WTC11 (cell line): ENCODE data around the gene INS. TPM values are rescaled to one million over a fixed set of nuclear protein-coding genes. Genes with fewer than 3 reads are reported as not detected.

Experiments
- ATAC-seq: fragments of 200-7000 bp; cut with Tn5 transposase; 2 replicates; pipeline ENCODE4 v1.10.0; 2021; ENCODE audit warnings: mild to moderate bottlenecking, moderate library complexity
- CTCF ChIA-PET: fragments of 300-600 bp; sonication (Branson Sonifier 250); formaldehyde crosslinking; loops from one replicate; lab custom pipeline; 2021; ENCODE audit warnings: antibody characterized with exemption; lab: Charles Lee
- POLR2A ChIA-PET: fragments of 350-600 bp; sonication (Branson Sonifier 250); formaldehyde crosslinking; loops from one replicate; lab custom pipeline; 2021; ENCODE audit warnings: antibody characterized with exemption; lab: Charles Lee
- DNase-seq: peaks from one replicate; pipeline ENCODE4 v3.0.0; 2021; ENCODE audit warnings: low spot score
- H3K27ac Mint-ChIP-seq: 2 replicates; pipeline ENCODE4 v1.8.0; 2021; ENCODE audit warnings: mixed read lengths
- H3K27me3 Mint-ChIP-seq: 2 replicates; pipeline ENCODE4 v1.8.0; 2021; ENCODE audit warnings: low read depth, mild to moderate bottlenecking, moderate library complexity, mixed read lengths
- H3K36me3 Mint-ChIP-seq: 2 replicates; pipeline ENCODE4 v1.8.0; 2021; ENCODE audit warnings: mixed read lengths
- H3K4me1 Mint-ChIP-seq: 2 replicates; pipeline ENCODE4 v1.8.0; 2022; ENCODE audit warnings: mixed read lengths
- H3K4me3 Mint-ChIP-seq: 2 replicates; pipeline ENCODE4 v1.8.0; 2021; ENCODE audit warnings: mild to moderate bottlenecking, moderate library complexity, mixed read lengths
- H3K9me3 Mint-ChIP-seq: 2 replicates; pipeline ENCODE4 v1.8.0; 2021; ENCODE audit warnings: mixed read lengths
- CREB1 ChIP-seq: sonication (generic); formaldehyde crosslinking; IDR thresholded peaks from 2 replicates; pipeline ENCODE4 v1.8.0; 2023; ENCODE audit warnings: mild to moderate bottlenecking, missing genetic modification reagents
- FOXK1 ChIP-seq: sonication (generic); formaldehyde crosslinking; IDR thresholded peaks from 2 replicates; pipeline ENCODE4 v1.8.0; 2022; ENCODE audit warnings: mild to moderate bottlenecking, moderate library complexity, missing genetic modification reagents
- HMGA2 ChIP-seq: fragments of 250-450 bp; sonication (Bioruptor Pico); IDR thresholded peaks from 2 replicates; pipeline ENCODE4 v1.4.0; 2021; ENCODE audit warnings: mild to moderate bottlenecking, moderate library complexity
- IRF2 ChIP-seq: sonication (generic); formaldehyde crosslinking; IDR thresholded peaks from 2 replicates; pipeline ENCODE4 v1.8.0; 2022; ENCODE audit warnings: low read depth, missing genetic modification reagents, borderline replicate concordance
- KAT7 ChIP-seq: sonication (generic); formaldehyde crosslinking; IDR thresholded peaks from 2 replicates; pipeline ENCODE4 v1.8.1; 2023; ENCODE audit warnings: missing genetic modification reagents, mild to moderate bottlenecking, borderline replicate concordance
- MYBL2 ChIP-seq: sonication (generic); formaldehyde crosslinking; IDR thresholded peaks from 2 replicates; pipeline ENCODE4 v1.8.1; 2023; ENCODE audit warnings: mild to moderate bottlenecking, moderate library complexity, missing genetic modification reagents
- NR3C1 ChIP-seq: sonication (generic); formaldehyde crosslinking; conservative IDR thresholded peaks from 2 replicates; pipeline ENCODE4 v1.8.1; 2023; ENCODE audit warnings: low read depth, mild to moderate bottlenecking, missing genetic modification reagents
- SOX15 ChIP-seq: fragments of 250-450 bp; sonication (Bioruptor Pico); IDR thresholded peaks from 2 replicates; pipeline ENCODE4 v1.9.0; 2021; ENCODE audit warnings: mild to moderate bottlenecking
- TEAD1 ChIP-seq: sonication (generic); formaldehyde crosslinking; IDR thresholded peaks from 2 replicates; pipeline ENCODE4 v1.8.0; 2022; ENCODE audit warnings: mild to moderate bottlenecking, missing genetic modification reagents
- TEAD4 ChIP-seq: sonication (generic); formaldehyde crosslinking; IDR thresholded peaks from 2 replicates; pipeline ENCODE4 v1.8.0; 2022; ENCODE audit warnings: mild to moderate bottlenecking, missing genetic modification reagents
- ZBTB21 ChIP-seq: sonication (generic); formaldehyde crosslinking; IDR thresholded peaks from 2 replicates; pipeline ENCODE4 v1.8.1; 2023; ENCODE audit warnings: mild to moderate bottlenecking, missing genetic modification reagents, borderline replicate concordance
- ZNF317 ChIP-seq: sonication (generic); formaldehyde crosslinking; IDR thresholded peaks from 2 replicates; pipeline ENCODE4 v1.8.1; 2023; ENCODE audit warnings: low read depth, mild to moderate bottlenecking, moderate library complexity, missing genetic modification reagents, borderline replicate concordance
- ZNF396 ChIP-seq: fragments of 250-450 bp; sonication (Bioruptor Pico); IDR thresholded peaks from 2 replicates; pipeline ENCODE4 v1.8.0; 2021; ENCODE audit warnings: mild to moderate bottlenecking, moderate library complexity, borderline replicate concordance
- total RNA-seq: library from RNA; stranded (reverse); gene quantifications from 3 replicates; pipeline ENCODE4 v1.2.3, GENCODE V29; 2021
- TF ChIP-seq, protein P1 (sequence below): sonication (generic); formaldehyde crosslinking; IDR thresholded peaks from 2 replicates; pipeline ENCODE4 v1.8.1; 2023; ENCODE audit warnings: mild to moderate bottlenecking, missing genetic modification reagents
- TF ChIP-seq, protein P2 (sequence below): sonication (generic); formaldehyde crosslinking; IDR thresholded peaks from 2 replicates; pipeline ENCODE4 v1.8.1; 2022; ENCODE audit warnings: missing genetic modification reagents, borderline replicate concordance
- TF ChIP-seq, protein P3 (sequence below): fragments of 250-450 bp; sonication (Bioruptor Pico); IDR thresholded peaks from 2 replicates; pipeline ENCODE4 v1.8.0; 2021; ENCODE audit warnings: mild to moderate bottlenecking
- TF ChIP-seq, protein P4 (sequence below): fragments of 250-450 bp; sonication (Bioruptor Pico); conservative IDR thresholded peaks from 2 replicates; pipeline ENCODE4 v1.9.0; 2021; ENCODE audit warnings: mild to moderate bottlenecking
- TF ChIP-seq, protein P5 (sequence below): sonication (generic); formaldehyde crosslinking; IDR thresholded peaks from 2 replicates; pipeline ENCODE4 v1.8.1; 2022; ENCODE audit warnings: low read depth, missing genetic modification reagents, borderline replicate concordance

INS gene
- total RNA-seq, 1 experiment from 2014 or later, result not detected

DNA sequence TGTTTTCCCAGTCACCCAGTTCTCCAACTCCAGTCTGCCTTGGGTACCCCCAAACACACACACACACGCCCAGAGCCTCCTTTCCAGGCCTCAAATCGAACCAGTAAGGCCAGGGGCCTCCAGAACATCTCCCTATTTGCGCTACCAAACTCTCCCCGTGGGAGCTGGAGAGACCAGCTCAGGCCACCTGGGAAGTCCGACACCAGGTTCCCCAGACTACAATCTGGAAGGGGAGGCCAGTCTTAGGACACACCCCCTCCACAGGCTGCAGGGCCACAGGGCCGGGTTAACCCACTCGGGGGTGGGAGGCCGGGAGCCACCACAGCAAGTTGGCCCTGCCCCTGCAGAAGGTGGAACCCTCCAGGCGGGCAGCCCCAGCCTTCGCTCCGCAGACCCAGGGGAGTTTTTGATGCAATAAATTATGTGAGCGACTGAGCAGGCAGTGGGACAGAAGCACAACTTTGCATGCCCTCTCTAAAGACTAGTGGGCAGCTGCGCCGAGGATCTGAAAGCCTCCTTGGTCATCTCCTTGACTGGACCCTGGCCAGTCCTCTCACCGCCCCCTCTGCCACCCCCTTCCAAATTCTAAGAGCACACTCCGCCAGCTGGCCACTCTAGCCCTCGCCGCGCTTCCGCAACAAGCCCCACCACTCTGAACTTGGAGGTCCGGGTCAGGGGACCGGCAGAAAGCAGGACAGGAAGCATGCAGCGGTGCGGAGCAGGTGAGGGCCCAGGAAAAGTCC, 24.6 kb downstream of the INS start:
- Mint-ChIP-seq H3K4me3 (peak overlapping the region; percentile 54), H3K27ac (no peak overlapping the region), H3K36me3 (peaks cover 4% of the 10 kb centered on the region), H3K4me1 (peaks cover 11% of the 10 kb centered on the region), H3K9me3 (peaks cover 2% of the 10 kb centered on the region; the same call in 1 of the 2 replicates), H3K27me3 (peaks cover 83% of the 10 kb centered on the region)
- ATAC-seq, result peak; percentile 2; the same call in 1 of the 2 replicates
- CTCF ChIA-PET, result interaction anchor here (0.6 to 9.5 kb wide), 16 partner anchors 10 to 484 kb away, joined by 3 to 101 read pairs (median 4); no protein-coding TSS in a partner anchor
- peak; percentile 45 for DNase-seq
- POLR2A ChIA-PET, result interaction anchor here (0.6 to 1.2 kb wide), 3 partner anchors 15 to 254 kb away, joined by 3 read pairs; no protein-coding TSS in a partner anchor
- TF ChIP-seq TEAD4 (no peak), SOX15 (CRISPR knock-in tag) (no peak), ZNF396 (CRISPR knock-in tag) (no peak), NR3C1 (CRISPR knock-in tag) (no peak), KAT7 (CRISPR knock-in tag) (no peak), CREB1 (CRISPR knock-in tag) (no peak), ZNF317 (CRISPR knock-in tag) (no peak), IRF2 (CRISPR knock-in tag) (no peak), MYBL2 (CRISPR knock-in tag) (no peak), ZBTB21 (CRISPR knock-in tag) (no peak), TEAD1 (no peak), HMGA2 (CRISPR knock-in tag) (no peak)
- TF ChIP-seq, protein P1, sequence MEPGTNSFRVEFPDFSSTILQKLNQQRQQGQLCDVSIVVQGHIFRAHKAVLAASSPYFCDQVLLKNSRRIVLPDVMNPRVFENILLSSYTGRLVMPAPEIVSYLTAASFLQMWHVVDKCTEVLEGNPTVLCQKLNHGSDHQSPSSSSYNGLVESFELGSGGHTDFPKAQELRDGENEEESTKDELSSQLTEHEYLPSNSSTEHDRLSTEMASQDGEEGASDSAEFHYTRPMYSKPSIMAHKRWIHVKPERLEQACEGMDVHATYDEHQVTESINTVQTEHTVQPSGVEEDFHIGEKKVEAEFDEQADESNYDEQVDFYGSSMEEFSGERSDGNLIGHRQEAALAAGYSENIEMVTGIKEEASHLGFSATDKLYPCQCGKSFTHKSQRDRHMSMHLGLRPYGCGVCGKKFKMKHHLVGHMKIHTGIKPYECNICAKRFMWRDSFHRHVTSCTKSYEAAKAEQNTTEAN (CRISPR knock-in tag), result no peak
- TF ChIP-seq, protein P2, sequence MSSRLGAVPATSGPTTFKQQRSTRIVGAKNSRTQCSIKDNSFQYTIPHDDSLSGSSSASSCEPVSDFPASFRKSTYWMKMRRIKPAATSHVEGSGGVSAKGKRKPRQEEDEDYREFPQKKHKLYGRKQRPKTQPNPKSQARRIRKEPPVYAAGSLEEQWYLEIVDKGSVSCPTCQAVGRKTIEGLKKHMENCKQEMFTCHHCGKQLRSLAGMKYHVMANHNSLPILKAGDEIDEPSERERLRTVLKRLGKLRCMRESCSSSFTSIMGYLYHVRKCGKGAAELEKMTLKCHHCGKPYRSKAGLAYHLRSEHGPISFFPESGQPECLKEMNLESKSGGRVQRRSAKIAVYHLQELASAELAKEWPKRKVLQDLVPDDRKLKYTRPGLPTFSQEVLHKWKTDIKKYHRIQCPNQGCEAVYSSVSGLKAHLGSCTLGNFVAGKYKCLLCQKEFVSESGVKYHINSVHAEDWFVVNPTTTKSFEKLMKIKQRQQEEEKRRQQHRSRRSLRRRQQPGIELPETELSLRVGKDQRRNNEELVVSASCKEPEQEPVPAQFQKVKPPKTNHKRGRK (CRISPR knock-in tag), result no peak
- TF ChIP-seq, protein P3, sequence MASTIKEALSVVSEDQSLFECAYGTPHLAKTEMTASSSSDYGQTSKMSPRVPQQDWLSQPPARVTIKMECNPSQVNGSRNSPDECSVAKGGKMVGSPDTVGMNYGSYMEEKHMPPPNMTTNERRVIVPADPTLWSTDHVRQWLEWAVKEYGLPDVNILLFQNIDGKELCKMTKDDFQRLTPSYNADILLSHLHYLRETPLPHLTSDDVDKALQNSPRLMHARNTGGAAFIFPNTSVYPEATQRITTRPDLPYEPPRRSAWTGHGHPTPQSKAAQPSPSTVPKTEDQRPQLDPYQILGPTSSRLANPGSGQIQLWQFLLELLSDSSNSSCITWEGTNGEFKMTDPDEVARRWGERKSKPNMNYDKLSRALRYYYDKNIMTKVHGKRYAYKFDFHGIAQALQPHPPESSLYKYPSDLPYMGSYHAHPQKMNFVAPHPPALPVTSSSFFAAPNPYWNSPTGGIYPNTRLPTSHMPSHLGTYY (CRISPR knock-in tag), result no peak
- TF ChIP-seq, protein P4, sequence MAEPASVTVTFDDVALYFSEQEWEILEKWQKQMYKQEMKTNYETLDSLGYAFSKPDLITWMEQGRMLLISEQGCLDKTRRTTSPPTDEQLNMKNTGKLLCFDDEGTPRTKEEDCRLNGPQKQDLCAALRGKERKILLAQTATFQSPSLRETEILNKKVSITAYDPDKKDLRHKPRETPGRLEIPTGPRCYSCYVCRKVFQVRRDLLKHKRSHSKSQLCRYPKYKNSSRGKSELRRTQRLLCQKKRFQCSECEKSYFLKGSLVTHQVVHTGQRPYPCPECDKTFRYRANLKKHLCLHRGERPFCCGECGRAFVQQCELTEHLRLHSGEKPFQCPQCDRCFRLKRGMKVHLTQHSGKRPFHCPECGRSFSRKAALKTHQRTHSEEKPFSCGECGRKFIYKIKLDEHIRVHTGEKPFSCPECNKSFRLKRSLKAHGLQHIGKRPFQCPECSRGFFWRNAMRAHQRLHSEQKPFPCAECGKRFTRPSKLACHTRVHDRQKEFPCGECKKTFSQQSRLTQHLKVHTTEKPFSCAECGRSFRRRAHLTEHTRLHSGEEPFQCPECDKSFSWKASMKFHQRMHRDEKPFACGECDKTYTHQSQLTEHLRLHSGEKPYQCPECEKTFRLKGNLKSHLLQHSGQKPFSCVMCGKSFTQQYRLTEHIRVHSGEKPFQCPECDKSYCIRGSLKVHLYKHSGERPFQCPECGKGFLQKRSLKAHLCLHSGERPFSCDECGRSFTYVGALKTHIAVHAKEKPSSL (CRISPR knock-in tag), result no peak

DNA sequence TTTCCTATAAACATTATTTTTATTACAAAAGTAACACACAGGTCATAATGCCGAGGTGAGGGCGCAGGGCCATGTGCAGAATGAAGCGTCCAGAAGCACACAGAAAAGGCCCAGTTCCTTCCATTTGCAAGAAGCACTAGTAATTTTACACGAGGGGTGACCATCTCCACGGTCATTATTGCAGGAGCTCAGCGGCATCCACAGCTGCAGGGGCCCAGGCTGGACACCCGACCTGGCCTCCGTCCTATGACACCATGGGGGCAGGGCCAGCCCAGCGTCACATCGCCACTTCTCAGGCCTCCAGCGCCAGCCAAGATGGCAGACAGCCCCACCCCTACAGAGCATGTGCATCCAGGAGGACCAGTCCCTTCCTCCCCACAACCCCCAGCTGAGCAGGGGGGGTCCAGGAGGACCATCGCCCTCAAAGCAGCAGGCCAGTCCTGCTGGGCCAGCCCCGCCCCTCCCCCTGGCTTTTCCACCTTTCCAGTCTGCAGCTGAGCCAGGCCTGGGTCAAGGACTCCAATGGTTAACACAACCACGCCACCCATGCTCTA, 25.3 kb downstream of the INS start:
- H3K36me3 Mint-ChIP-seq, result no peaks in the 10 kb centered on the region
- peaks cover 5% of the 10 kb centered on the region; the same call in 1 of the 2 replicates for H3K9me3 Mint-ChIP-seq
- DNase-seq, result no peak
- ATAC-seq, result no peak
- no peak overlapping the region for H3K4me3 Mint-ChIP-seq
- TF ChIP-seq FOXK1 (CRISPR knock-in tag), result no peak
- TF ChIP-seq, protein P5, sequence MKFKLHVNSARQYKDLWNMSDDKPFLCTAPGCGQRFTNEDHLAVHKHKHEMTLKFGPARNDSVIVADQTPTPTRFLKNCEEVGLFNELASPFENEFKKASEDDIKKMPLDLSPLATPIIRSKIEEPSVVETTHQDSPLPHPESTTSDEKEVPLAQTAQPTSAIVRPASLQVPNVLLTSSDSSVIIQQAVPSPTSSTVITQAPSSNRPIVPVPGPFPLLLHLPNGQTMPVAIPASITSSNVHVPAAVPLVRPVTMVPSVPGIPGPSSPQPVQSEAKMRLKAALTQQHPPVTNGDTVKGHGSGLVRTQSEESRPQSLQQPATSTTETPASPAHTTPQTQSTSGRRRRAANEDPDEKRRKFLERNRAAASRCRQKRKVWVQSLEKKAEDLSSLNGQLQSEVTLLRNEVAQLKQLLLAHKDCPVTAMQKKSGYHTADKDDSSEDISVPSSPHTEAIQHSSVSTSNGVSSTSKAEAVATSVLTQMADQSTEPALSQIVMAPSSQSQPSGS (CRISPR knock-in tag), result no peak
- TF ChIP-seq, protein P2 (CRISPR knock-in tag), result no peak
- TF ChIP-seq TEAD1, result no peak
- TF ChIP-seq, all 79 proteins: peak for 0
- CTCF ChIA-PET, result interaction anchor here (1.9 to 9.5 kb wide), 3 partner anchors 15 to 98 kb away, joined by 6 to 101 read pairs (median 11); no protein-coding TSS in a partner anchor
- no peak overlapping the region for H3K27ac Mint-ChIP-seq
- H3K27me3 Mint-ChIP-seq, result peaks cover 79% of the 10 kb centered on the region
- POLR2A ChIA-PET, result interaction anchor here (0.6 kb wide), 1 partner anchor 253 kb away, joined by 3 read pairs; no protein-coding TSS in a partner anchor
- peaks cover 7% of the 10 kb centered on the region for H3K4me1 Mint-ChIP-seq
